Spleen (tissue), 7 donors: ENCODE data around the gene TCHP.

ENCODE experiments used
- CTCF ChIP-seq, 11 experiments: fragments of 200-600 bp in 7 of 11; fragments of 450-650 bp in 4 of 11; sonication (generic) in 4 of 11; IDR thresholded peaks in 8 of 11; conservative IDR thresholded peaks in 3 of 11; 1 replicate in 7 of 11; 2 replicates in 4 of 11; pipeline versions ENCODE4 v1.4.0 to v1.8.0; 2016 to 2021; ENCODE audit warnings: antibody characterized with exemption in 11 of 11, inconsistent platforms in 4 of 11, mild to moderate bottlenecking in 1 of 11
- POLR2A ChIP-seq, 3 donors: fragments of 450-650 bp; IDR thresholded peaks; one replicate each; pipeline ENCODE4 v1.5.1; 2017; ENCODE audit warnings: antibody characterized with exemption in 3 of 3, mild to moderate bottlenecking in 1 of 3
- donor health status: DM: no; HTN: no; CAD: no; lungs with moderate emphysema.
- donor health status: DM: no; HTN: no; CAD: no.
- donor health status: DM: no; HTN: no; CAD: no.

DNA sequence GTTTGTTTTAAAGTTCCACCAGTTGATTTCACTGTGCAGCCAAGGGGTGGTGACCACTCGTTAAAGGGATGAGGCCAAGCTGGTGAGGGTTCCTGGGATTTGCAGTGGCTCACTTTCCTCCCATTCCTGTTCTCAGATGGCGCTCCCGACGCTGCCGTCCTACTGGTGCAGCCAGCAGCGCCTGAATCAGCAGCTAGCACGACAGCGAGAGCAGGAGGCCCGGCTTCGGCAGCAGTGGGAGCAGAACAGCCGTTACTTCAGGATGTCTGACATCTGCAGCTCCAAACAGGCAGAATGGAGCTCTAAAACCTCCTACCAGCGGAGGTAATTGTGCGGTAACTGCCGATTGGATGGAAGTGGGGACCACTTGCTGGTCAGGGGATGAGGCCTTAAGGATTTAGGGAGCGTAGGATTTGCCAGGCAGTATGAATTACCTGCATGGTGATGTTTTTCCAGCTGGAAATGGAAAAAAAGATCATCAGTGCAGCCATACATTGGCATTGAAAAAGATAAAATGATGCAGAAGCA lies 2.9 kb downstream of the TCHP start:
- TF ChIP-seq POLR2A (IDR thresholded peaks at IDR 0.05): no peak
- TF ChIP-seq CTCF (IDR thresholded peaks at IDR 0.05 in 8 of 11, conservative IDR thresholded peaks at IDR 0.05 in 3 of 11): no peak
